A172 (cell line): Measurements from ENCODE around the gene PPP1R36. TPM values are rescaled to one million over a fixed set of nuclear protein-coding genes. Genes with fewer than 3 reads are reported as not detected.
"Not testable (repeated sequence)": the region's sequence is repeated elsewhere in the genome, so short reads cannot be mapped to it uniquely, and the experiment has no call there.

Experiments
- DNase-seq: peaks from one replicate; pipeline ENCODE4 v3.0.0-alpha.2; 2015; ENCODE audit warnings: low spot score
- total RNA-seq: library from RNA; depleted of rRNA; stranded (reverse); fragments of >200 nt; shearing (Covaris generic); gene quantifications from 2 replicates; pipeline ENCODE4 v1.2.3, GENCODE V29; 2014

Gene PPP1R36
- total RNA-seq, 1 experiment from 2014 or later: not detected

DNA sequence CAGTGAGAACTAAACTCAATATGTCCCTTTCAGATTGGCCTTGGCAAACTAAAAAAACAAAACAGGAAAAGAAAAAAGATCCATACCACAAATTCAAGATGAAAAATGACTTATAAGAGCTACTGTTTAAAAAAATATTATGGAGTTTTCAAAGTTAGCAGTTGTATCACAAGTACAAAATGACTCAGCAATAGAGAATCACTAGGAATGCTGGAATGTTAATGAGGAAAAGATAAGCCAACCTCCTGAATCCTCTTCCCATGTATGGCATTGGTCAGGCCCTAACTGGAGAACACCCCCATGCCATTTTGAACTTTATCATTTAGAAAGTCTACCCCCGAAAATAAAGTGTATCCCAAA lies 62.2 kb downstream of the PPP1R36 start:
- DNase-seq: peak; percentile 86

DNA sequence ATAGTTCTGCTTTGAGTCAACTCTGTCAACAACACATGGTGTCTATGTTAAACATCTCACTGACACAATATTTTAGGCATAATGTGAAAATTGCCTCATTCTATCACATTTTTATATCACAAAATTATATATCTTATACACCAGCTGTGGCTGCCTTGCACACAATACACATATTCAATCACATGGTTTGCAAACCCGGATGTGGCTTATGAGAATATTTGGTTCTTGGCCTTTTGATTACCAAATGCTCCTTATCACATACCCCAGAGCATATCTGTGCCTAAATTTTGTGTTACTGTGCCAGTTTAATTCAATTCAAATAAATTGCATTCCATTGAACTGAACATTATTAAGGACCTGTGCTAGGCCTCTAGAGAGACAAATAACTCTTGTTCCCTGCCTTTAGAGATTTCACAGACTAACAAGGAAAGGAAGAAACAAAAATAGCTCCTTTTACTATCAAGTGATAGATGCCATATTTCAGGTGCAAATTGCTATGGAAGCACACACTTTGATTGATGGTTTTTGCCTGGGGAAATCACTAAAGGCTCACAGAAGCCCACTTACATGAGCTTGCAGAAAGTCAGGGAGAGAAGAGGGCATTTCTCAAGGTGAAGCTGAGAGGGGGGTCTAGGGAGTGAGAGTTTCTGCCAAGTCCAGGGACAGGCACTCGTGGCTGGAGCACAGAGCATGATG lies 63.4 kb downstream of the PPP1R36 start:
- DNase-seq: no peak

DNA sequence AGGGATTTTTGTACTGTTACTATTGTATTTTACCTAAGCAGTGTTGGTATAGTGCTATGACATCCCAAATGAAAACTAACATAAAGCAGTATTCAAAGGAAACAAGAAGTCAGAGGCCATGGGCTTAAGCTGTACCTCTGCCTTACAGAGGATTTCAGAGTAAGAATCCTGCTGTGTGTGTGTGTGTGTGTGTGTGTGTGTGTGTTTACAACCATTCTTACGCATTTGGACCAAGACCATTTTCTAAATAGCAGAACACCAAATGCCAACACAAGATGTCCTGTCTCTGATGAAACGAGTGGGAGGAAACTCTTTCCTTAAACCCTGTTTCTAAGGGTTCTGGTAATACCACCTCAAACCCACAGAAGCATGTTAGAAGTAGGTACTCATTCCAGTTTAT lies 64.4 kb downstream of the PPP1R36 start:
- DNase-seq: no peak

DNA sequence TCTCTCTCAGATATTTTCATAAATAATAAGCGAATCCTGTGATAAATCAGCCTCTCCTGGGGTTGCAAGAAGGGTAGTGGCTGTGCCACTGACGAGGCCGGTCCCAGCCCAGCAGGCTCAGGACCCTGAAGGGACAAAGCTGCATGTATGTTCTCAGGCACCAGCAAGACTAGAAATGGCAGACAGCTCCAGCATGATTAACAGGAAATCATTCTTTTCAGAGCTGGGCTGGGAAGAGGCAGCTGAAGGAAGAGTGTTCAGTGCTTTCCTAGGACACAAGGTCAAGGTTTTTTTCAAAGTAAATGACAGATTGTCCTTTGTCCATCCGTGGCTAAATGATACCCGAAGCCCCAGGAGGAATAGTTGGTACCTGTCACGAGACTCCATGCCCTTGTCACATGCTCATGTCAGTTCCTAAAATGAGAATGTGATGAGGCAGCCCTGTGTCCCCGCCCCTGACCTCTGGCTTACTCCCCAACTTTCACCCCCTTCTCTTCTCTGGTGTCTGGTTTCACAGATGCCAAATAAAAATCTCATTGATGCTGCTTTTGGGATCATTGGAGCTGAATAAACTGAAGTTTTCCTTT lies 65.1 kb downstream of the PPP1R36 start:
- DNase-seq: no peak

DNA sequence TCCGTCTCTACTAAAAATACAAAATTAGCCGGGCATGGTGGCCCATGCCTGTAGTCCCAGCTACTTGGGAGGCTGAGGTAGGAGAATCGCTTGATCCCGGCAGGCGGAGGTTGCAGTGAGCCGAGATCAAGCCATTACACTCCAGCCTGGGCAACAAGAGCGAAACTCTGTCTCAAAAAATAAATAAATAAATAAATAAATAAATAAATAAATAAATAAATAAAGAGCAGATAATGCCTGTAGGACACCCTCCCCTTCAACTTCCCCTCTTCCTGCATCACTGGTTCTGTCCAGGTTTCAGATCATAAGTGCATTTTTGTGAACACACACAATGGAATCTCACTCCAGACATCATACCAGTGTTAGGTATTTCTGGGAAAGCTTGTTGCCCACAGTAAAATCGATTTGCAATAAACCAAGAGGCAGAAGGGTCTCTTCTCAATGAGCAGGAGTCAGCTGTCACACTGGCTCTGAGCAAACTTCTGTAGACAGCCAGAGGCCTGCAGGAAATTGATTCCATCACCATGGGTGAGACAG lies 68.2 kb downstream of the PPP1R36 start:
- DNase-seq: not testable (repeated sequence)

DNA sequence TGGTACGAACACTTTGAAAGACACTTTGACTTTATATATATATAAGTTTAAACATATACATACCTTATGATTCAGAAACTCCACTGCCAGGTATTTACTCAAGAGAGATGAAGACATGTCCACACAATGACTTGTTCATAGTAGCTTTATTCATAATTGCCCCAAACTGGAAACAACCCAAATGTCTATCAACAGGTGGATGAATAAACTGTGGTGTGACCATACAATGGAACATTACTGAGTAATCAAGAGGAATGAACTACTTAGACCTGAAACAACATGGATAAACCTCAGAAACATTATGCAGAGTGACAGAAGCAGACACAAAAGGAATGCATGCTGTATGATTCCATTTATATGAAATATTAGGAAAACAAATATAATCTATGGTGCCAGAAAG lies 71.1 kb downstream of the PPP1R36 start:
- DNase-seq: no peak

DNA sequence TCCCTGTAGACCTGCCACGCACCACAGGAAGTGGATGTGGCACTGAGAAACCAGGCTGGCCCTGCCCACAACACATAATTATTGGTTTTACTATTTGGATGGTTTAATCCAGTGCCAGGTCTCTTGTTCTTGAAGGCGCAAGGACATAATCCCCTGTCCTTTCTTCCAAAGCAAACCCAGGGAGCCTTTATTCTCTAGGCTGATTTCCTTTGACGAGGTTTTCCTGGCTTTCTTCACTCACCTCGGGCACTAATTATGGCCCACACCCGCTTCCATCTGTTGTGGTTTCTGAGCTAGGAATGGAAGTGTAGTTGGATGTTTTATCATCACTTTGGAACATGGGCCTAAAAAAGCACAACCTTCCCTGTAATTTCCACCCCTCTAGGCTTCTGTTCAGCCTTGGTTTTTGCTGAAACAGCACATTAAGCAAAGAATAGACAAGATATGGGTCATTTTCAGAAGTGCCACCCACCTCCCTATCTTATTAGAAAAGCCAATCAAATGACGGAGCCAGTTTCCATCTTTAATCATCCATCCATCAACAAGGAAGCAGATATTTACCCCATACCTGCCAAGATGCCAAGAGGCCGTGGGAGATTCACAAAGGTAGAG lies 73.9 kb downstream of the PPP1R36 start:
- DNase-seq: no peak

DNA sequence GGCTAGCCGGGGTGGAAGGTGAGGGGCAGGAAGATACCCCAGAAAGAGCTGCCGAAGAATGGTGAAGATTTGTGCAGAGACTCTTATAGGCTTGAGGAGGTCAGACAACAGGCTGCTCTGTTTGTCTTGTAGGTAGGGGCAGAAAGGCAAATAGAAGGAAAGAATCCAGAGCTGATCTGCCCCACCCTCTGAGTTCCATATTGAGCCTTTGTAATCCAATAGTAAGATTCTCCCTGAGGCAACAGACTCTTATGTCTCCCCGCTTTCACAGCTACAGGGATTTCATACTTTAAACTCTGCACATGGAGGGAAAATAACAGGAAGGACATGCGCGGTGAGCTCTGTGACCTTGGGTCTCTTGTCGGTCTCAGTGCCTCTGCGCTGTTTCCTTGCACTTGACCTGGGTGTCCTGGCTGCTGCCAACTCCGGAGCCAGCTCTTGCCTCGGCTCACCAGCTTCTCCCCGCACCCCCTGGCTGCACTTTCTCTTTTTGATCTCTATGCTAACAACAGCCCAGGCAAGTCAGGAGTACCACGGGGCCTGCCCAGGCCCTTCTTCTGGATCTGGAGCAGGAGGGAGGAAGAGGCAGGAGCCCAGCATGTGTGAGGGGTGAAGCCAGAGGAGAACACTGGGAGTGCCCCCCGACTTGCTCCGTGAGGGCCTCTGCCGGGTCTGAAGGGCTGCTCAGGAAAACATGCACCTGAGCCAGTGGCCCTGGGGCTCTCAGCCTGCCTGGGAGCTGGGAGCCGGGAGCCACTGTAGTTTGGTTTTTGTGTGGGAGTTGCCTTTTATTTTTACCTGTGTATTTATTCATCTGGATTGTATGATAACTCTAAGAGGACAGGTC lies 75.8 kb downstream of the PPP1R36 start:
- DNase-seq: no peak

DNA sequence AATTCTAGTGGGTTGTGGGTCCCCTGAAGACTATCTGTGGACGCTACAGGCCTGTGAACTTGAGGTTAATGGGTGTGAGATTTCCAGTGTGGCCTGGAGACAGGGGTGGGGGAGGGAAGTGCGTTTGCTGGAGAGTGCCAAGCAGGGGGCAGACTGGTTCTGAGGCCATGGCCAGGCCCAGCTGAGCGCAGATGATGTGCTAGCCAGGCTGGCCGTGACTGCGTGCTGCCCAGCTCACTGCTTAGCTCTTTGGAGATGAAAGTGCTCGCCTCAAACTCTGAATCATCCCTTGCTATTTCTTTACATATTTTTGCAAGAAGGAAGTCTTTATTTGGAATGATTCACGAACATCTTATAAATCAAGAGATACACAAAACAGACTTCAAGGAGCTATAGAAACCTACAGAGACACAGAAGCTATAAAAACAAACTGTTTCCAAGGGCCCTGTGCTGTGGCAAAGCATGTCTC lies 79.2 kb downstream of the PPP1R36 start:
- DNase-seq: peak; percentile 75

DNA sequence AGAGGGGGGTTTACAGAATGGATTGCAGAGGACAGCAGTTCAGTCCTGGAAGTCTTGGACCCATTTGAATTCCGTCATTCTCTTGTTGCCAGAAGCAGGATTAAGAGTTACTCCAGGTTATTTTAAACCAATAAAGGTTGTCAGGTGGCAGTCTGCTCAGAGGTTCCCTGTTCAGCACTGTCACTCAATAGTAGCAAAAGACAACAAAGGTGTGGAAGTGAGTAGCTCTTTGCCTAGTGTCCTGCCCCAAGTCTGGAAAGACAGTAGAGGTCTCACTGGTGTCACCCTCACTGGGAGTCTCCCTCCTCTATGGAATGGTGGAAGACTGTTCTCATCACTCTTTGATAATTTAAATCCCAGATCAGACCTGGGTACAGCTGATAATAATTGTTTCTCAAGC lies 81.0 kb downstream of the PPP1R36 start:
- DNase-seq: no peak

DNA sequence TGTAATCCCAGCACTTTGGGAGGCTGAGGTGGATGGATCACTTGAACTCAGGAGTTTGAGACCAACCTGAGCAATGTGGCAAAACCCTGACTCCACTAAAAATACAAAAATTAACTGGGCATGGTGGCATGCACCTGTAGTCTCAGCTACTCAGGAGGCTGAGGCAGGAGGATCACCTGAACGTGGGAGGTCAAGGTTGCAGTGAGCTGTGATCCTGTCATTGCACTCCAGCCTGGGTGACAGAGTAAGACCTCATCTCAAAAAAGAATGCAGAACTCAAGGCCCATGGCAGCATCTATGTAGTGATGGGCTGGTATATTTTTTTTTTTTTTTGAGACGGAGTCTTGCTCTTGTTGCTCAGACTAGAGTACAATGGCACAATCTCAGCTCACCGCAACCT lies 81.5 kb downstream of the PPP1R36 start:
- DNase-seq: not testable (repeated sequence)

DNA sequence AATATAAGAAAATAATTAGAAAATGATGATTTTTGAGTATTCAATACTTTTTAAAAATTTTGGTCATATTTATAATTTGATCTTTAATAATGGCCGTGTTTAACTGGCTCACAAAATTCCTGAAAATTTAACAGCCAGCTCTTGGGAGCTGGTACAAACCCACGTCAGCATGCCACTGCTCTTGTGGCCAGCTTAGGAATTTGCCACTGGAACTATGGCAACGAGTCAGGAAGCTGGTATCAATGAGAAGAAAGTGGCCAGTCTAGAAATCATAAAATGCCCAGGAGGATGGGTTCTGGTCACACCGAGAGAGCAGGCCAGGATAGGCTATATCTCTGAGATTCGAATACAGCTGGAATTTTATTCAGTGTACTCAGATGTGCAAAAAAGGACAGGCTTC lies 82.3 kb downstream of the PPP1R36 start:
- DNase-seq: peak; percentile 48

DNA sequence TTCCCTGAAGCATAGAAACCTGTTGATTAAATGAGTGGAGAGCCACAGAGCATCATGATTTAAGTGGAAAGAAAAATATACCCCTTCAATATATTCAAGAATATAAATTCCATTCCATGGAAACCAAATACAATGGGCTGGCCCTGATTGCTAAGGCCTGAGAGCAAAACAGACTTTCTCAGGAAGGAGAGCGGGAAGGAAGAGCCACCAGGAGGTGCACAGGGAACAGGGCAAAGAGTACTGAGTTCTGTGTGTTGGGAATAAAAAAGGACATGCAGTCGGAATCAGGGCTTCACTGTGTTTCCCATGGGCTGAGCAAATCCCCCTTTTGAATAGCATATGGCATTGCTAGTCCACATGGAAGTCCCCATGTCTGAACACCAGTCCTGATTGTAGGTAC lies 84.8 kb downstream of the PPP1R36 start:
- no peak for DNase-seq

DNA sequence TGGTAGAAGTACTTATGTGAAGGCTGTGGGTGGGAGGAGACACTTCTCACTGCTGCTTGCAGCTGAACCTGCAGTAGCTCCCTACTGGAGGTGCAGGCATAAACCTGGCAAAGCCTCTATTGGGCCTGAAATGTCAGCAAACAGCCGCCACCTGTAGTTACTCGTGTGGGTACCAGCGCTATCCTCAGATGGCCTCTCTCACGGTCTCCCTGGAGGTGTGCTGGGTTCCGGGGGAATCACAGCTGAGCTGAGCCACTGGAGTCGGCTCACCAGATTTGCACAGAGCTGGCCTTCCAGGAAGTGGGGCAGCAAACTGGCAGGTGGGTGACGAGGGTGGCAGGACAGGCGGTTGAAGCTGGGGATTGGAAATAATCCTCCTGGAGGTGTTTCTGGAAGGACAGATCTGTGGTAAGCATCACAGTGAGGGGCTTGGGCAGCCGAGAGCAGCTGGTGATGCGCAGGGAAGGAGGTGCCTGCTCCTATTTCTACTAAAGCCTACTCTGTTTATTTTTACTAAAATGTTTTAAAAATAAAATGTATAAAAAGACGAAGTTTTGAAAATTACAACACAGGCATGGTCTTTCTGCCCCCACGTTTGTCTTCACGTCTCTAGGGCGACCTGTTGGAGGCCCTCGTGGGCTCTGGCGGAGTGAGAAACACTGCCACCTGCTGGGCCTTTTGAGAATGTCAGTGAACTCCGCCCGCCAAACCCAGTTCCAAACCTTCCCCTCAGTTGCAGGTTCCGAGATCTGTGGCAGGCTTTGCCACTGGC lies 86.6 kb downstream of the PPP1R36 start:
- DNase-seq: peak; percentile 44

DNA sequence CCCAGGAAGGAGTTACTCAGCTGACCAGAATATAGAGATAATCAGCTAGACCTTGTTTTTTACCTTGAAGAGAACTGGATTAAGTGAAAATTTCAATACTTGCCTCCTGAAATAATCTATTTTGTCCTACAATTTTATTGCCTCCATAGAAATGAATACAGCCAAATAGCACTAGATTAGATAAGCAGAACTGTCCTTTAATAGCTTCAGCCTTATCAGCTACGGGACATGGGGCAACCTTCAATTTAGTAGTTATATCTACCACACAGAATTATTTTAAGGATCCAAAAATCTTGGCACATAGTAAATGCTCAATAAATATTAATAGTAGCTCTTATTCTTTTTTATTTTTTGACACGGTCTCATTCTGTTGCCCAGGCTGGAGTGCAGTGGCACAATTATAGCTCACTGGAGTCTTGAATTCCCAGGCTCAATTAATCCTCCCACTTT lies 87.2 kb downstream of the PPP1R36 start:
- no peak for DNase-seq

DNA sequence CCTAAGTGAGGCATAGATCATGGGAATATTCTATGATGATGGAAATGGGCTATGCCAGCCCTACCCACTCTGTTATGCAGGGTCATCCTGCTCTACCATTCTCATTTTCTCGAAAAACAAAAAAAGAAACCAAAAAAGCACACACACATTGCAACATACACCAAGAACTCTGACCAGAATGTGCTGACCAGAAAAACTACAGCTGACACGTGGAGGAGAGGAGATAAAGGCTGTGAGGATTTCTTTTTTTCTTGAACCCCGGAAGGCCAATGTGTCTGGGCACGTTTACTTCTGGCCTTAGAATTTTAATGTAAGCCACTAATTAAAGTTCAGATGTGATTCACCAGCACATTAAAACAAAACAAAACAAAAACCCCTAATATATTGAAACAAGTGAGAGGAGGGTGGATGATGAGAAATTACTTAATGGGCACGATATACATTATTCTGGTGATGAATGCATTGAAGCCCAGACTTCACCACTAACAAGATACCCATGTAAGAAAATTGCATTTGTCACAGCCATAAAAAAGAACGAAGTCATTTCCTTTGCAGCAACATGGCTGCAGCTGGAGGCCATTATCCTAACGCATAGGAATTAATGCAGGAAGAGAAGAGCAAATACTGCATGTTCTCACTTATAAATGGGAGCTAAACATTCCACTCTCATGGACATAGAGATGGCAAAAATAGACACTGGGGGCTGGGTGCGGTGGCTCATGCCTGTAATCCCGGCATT lies 88.1 kb downstream of the PPP1R36 start:
- DNase-seq: no peak

DNA sequence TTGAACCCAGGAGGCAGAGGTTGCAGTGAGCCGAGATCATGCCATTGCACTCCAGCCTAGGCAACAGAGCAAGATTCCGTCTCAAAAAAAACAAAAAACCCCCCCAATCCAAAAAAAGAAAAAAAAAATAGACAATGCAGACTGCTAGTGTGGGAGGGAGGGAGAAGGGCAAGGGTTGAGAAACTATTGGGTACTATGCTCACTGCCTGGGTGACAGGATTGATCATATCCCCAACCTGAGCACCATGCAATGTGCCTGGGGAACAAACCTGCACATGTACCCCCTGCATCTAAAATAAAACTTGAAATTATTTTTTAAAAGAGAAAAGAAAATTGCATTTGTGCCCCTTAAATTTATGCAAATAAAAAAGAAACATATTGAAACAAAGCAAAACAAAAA lies 88.9 kb downstream of the PPP1R36 start:
- no peak for DNase-seq
